MV-4-11 (cell line): ENCODE measurements around the gene SMIM32.

Source experiments
- DNase-seq: peaks from one replicate; lab custom pipeline; 2025; lab: John Stamatoyannopoulos, UW

SMIM32 gene

GRCh38 chr5:136207631-136208030 lies 14.7 kb upstream of the SMIM32 start:
- no peak for DNase-seq

GRCh38 chr5:136206361-136206760 lies 13.4 kb upstream of the SMIM32 start:
- no peak for DNase-seq

- DNase-seq: no peak
Measured at GRCh38 chr5:136205941-136206340, 13.0 kb upstream of the SMIM32 start.

GRCh38 chr5:136205061-136205702 lies 12.2 kb upstream of the SMIM32 start:
- no peak for DNase-seq

- no peak for DNase-seq
Measured at GRCh38 chr5:136203303-136203922, 10.5 kb upstream of the SMIM32 start.

GRCh38 chr5:136202469-136203205 lies 9.7 kb upstream of the SMIM32 start:
- no peak for DNase-seq

GRCh38 chr5:136201870-136202269 lies 8.9 kb upstream of the SMIM32 start:
- no peak for DNase-seq

- DNase-seq: no peak
Measured at GRCh38 chr5:136200761-136201160, 7.8 kb upstream of the SMIM32 start.

- DNase-seq: no peak
Measured at GRCh38 chr5:136200130-136200529, 7.2 kb upstream of the SMIM32 start.

GRCh38 chr5:136199408-136199807 lies 6.4 kb upstream of the SMIM32 start:
- DNase-seq: no peak

GRCh38 chr5:136198453-136198852 lies 5.5 kb upstream of the SMIM32 start:
- DNase-seq: no peak

- DNase-seq: no peak
Measured at GRCh38 chr5:136197462-136198142, 4.6 kb upstream of the SMIM32 start.

GRCh38 chr5:136195971-136196820 lies 3.2 kb upstream of the SMIM32 start:
- DNase-seq: no peak

- no peak for DNase-seq
Measured at GRCh38 chr5:136194576-136194975, 1.6 kb upstream of the SMIM32 start.

- no peak for DNase-seq
Measured at GRCh38 chr5:136193322-136193935, 467 bp upstream of the SMIM32 start.

- no peak for DNase-seq
Measured at GRCh38 chr5:136192015-136192525, 892 bp downstream of the SMIM32 start.

- DNase-seq: no peak
Measured at GRCh38 chr5:136191304-136192014, 1.5 kb downstream of the SMIM32 start.

GRCh38 chr5:136190904-136191303 lies 2.1 kb downstream of the SMIM32 start:
- no peak for DNase-seq

- DNase-seq: no peak
Measured at GRCh38 chr5:136190091-136190720, 2.8 kb downstream of the SMIM32 start.

GRCh38 chr5:136188859-136189258 lies 4.1 kb downstream of the SMIM32 start:
- DNase-seq: no peak
